Measurements from ENCODE around the gene C2orf69.

Gene C2orf69

GRCh38 chr2:199922856-199923255, 11.8 kb downstream of the C2orf69 start:
- in situ Hi-C loops (cut with HindIII; ENCODE audit: low pct_ligation_motif_present, low sequenced_read_pairs) = no loop called here
- TF ChIP-seq CTCF (IDR thresholded peaks at IDR 0.05; ENCODE audit: low read depth, low read length, missing control alignments) = no peak
- DNase-seq = no peak
- no peak overlapping the region for H3K4me3 ChIP-seq (ENCODE audit: low read depth, low read length)
- no peaks in the 10 kb centered on the region for H3K27me3 ChIP-seq (replicated peaks)
- H3K36me3 ChIP-seq (replicated peaks) = peaks cover 2% of the 10 kb centered on the region
- no peak overlapping the region for H3K27ac ChIP-seq

DNA sequence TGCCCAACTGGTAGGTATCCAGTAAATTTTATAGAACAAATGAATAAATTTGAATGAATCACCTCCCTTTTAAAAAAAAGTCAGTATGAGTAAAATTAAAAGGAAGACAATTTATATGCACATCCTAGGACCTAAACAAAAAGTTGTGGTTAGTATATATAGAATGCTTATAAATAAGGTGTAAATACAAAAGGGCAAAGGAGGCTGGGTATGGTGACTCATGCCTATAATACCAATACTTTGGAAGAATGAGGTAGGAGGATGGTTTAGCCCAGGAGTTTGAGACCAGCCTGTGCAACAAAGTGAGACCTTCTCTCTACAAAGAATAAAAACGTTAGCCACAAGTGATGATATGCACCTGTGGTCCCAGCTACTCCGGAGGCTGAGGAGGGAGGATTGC, 12.8 kb downstream of the C2orf69 start:
- DNase-seq = no peak
- TF ChIP-seq CTCF (IDR thresholded peaks at IDR 0.05; ENCODE audit: low read depth, low read length, missing control alignments) = no peak

DNA sequence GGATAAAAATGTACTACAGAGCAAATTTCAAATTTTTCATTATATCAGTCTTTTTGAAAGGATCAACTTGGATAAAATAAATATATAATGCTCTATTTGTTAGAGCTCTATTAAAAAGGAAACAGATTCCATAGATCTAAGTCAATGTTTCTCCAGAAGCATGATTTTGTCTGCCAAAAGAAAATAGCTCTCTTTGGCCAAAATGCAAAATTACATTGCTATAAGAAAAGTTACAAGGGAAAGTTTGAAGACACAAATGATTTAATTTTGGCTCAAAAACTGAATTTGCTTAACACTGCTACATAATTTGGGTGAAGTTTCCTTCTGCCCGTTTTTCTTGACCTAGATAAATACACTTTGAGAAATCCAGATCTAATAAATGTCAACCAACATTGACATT, 15.7 kb downstream of the C2orf69 start:
- in situ Hi-C loops (cut with HindIII; ENCODE audit: low pct_ligation_motif_present, low sequenced_read_pairs) = no loop called here
- Histone ChIP-seq H3K36me3 (replicated peaks) (peaks cover 5% of the 10 kb centered on the region), H3K4me3 (ENCODE audit: low read depth, low read length) (no peak overlapping the region), H3K27ac (no peak overlapping the region), H3K27me3 (replicated peaks) (no peaks in the 10 kb centered on the region)
- DNase-seq = no peak
- no peak for TF ChIP-seq CTCF (IDR thresholded peaks at IDR 0.05; ENCODE audit: low read depth, low read length, missing control alignments)

More for the DNA sequence above, 12.8 kb downstream of the C2orf69 start:
- Histone ChIP-seq H3K36me3 (replicated peaks) (peaks cover 2% of the 10 kb centered on the region), H3K27ac (no peak overlapping the region), H3K4me3 (ENCODE audit: low read depth, low read length) (no peak overlapping the region), H3K27me3 (replicated peaks) (no peaks in the 10 kb centered on the region)
- in situ Hi-C loops (cut with HindIII; ENCODE audit: low pct_ligation_motif_present, low sequenced_read_pairs) = no loop called here

- Histone ChIP-seq H3K27me3 (replicated peaks) (no peaks in the 10 kb centered on the region), H3K27ac (no peak overlapping the region), H3K36me3 (replicated peaks) (peaks cover 16% of the 10 kb centered on the region), H3K4me3 (ENCODE audit: low read depth, low read length) (no peak overlapping the region)
- in situ Hi-C loops (cut with HindIII; ENCODE audit: low pct_ligation_motif_present, low sequenced_read_pairs) = no loop called here
- no peak for DNase-seq
- no peak for TF ChIP-seq CTCF (IDR thresholded peaks at IDR 0.05; ENCODE audit: low read depth, low read length, missing control alignments)
Measured at GRCh38 chr2:199928226-199928625, 17.1 kb downstream of the C2orf69 start.

GRCh38 chr2:199928626-199929025, 17.5 kb downstream of the C2orf69 start:
- no peak overlapping the region for H3K27ac ChIP-seq
- no peak overlapping the region for H3K4me3 ChIP-seq (ENCODE audit: low read depth, low read length)
- TF ChIP-seq CTCF (IDR thresholded peaks at IDR 0.05; ENCODE audit: low read depth, low read length, missing control alignments) = no peak
- H3K27me3 ChIP-seq (replicated peaks) = no peaks in the 10 kb centered on the region
- no peak for DNase-seq
- in situ Hi-C loops (cut with HindIII; ENCODE audit: low pct_ligation_motif_present, low sequenced_read_pairs) = no loop called here
- H3K36me3 ChIP-seq (replicated peaks) = peaks cover 16% of the 10 kb centered on the region

GRCh38 chr2:199929262-199929661, 18.2 kb downstream of the C2orf69 start:
- in situ Hi-C loops (cut with HindIII; ENCODE audit: low pct_ligation_motif_present, low sequenced_read_pairs) = no loop called here
- no peak for TF ChIP-seq CTCF (IDR thresholded peaks at IDR 0.05; ENCODE audit: low read depth, low read length, missing control alignments)

More at GRCh38 chr2:199929262-199929661, 18.2 kb downstream of the C2orf69 start:
- H3K4me3 ChIP-seq (ENCODE audit: low read depth, low read length) = no peak overlapping the region
- no peak for DNase-seq
- peaks cover 16% of the 10 kb centered on the region for H3K36me3 ChIP-seq (replicated peaks)
- H3K27ac ChIP-seq = no peak overlapping the region
- no peaks in the 10 kb centered on the region for H3K27me3 ChIP-seq (replicated peaks)
